COLO668 (cell line): Measurements from ENCODE around the gene FAM174C.
A peak's percentile ranks its signal among the peaks of the same experiment; 100 is the strongest.

Experiments
- DNase-seq: peaks from one replicate; lab custom pipeline; 2025; ENCODE audit not compliant: unreplicated experiment; lab: John Stamatoyannopoulos, UW

FAM174C gene

GRCh38 chr19:1275260-1275975 lies at the start of gene FAM174C:
Gene FAM174C, plus strand, starts transcription at chr19:1275530. Its CDS starts 20 bp downstream, at chr19:1275550.
- DNase-seq = peak; percentile 98

GRCh38 chr19:1226227-1226518 lies 49.2 kb upstream of the FAM174C start:
- no peak for DNase-seq

GRCh38 chr19:1226522-1227303 lies 48.6 kb upstream of the FAM174C start:
- no peak for DNase-seq

- no peak for DNase-seq
Observed at GRCh38 chr19:1227304-1228054, 47.9 kb upstream of the FAM174C start.

GRCh38 chr19:1228161-1228957 lies 47.0 kb upstream of the FAM174C start:
- DNase-seq = no peak

GRCh38 chr19:1229056-1229923 lies 46.0 kb upstream of the FAM174C start:
- no peak for DNase-seq

- DNase-seq = no peak
Observed at GRCh38 chr19:1229924-1230782, 45.2 kb upstream of the FAM174C start.

GRCh38 chr19:1230783-1231489 lies 44.4 kb upstream of the FAM174C start:
- no peak for DNase-seq

- no peak for DNase-seq
Observed at GRCh38 chr19:1231729-1232637, 43.3 kb upstream of the FAM174C start.

- no peak for DNase-seq
Observed at GRCh38 chr19:1232652-1233072, 42.7 kb upstream of the FAM174C start.

GRCh38 chr19:1233115-1233667 lies 42.1 kb upstream of the FAM174C start:
- DNase-seq = no peak

GRCh38 chr19:1234051-1234954 lies 41.0 kb upstream of the FAM174C start:
- no peak for DNase-seq

- DNase-seq = no peak
Observed at GRCh38 chr19:1234955-1235380, 40.4 kb upstream of the FAM174C start.

- no peak for DNase-seq
Observed at GRCh38 chr19:1235625-1236538, 39.4 kb upstream of the FAM174C start.

- DNase-seq = no peak
Observed at GRCh38 chr19:1236576-1236975, 38.8 kb upstream of the FAM174C start.
